CD8-positive, alpha-beta memory T cell (primary cell): ENCODE results near the gene BTBD9. TPM values are rescaled to one million over a fixed set of nuclear protein-coding genes. Genes with fewer than 3 reads are reported as not detected.

ENCODE experiments used
- CTCF ChIA-PET: fragments of 350-600 bp; sonication (Branson Sonifier 250); formaldehyde crosslinking; loops from one replicate; lab custom pipeline; 2021; ENCODE audit warnings: antibody characterized with exemption; lab: Charles Lee
- POLR2A ChIA-PET: fragments of 350-600 bp; sonication (Branson Sonifier 250); formaldehyde crosslinking; loops from one replicate; lab custom pipeline; 2021; ENCODE audit warnings: antibody characterized with exemption; lab: Charles Lee
- DNase-seq, 5 donors: peaks; one replicate each; pipeline versions ENCODE4 v3.0.0 to v3.0.0-alpha.2; 2020 to 2022; ENCODE audit warnings: mixed read lengths in 1 of 5
- H3K27ac ChIP-seq: one replicate; pipeline ENCODE4 v1.7.0; 2013; ENCODE audit warnings: low read depth, mild to moderate bottlenecking, low read length, moderate library complexity
- H3K27me3 ChIP-seq: 2 replicates; pipeline ENCODE4 v1.7.0; 2013; ENCODE audit warnings: low read length, mild to moderate bottlenecking; ENCODE audit not compliant: insufficient read depth, poor library complexity, severe bottlenecking
- H3K36me3 ChIP-seq: 2 replicates; pipeline ENCODE4 v1.7.0; 2013; ENCODE audit warnings: mild to moderate bottlenecking, low read length, moderate library complexity; ENCODE audit not compliant: insufficient read depth
- H3K4me1 ChIP-seq: 2 replicates; pipeline ENCODE4 v1.7.0; 2013; ENCODE audit warnings: mild to moderate bottlenecking, low read length, moderate library complexity; ENCODE audit not compliant: insufficient read depth
- H3K4me3 ChIP-seq: 2 replicates; pipeline ENCODE4 v1.7.0; 2013; ENCODE audit warnings: mild to moderate bottlenecking, low read length
- H3K9me3 ChIP-seq: 2 replicates; pipeline ENCODE4 v1.7.0; 2013; ENCODE audit warnings: mild to moderate bottlenecking, low read length
- H3K27ac Mint-ChIP-seq, 8 donors: one replicate each; pipeline ENCODE4 v1.8.0; 2020 to 2021; ENCODE audit warnings: mixed read lengths in 8 of 8, mild to moderate bottlenecking in 6 of 8, inconsistent platforms in 3 of 8, moderate library complexity in 3 of 8
- H3K27me3 Mint-ChIP-seq, 2 donors: one replicate each; pipeline ENCODE4 v1.8.0; 2020 to 2021; ENCODE audit warnings: mixed read lengths in 2 of 2, mild to moderate bottlenecking in 1 of 2, moderate library complexity in 1 of 2
- H3K36me3 Mint-ChIP-seq, 3 donors: one replicate each; pipeline ENCODE4 v1.8.0; 2020 to 2021; ENCODE audit warnings: mixed read lengths in 3 of 3, inconsistent platforms in 1 of 3, mild to moderate bottlenecking in 1 of 3
- H3K4me1 Mint-ChIP-seq, 3 donors: one replicate each; pipeline ENCODE4 v1.8.0; 2020 to 2021; ENCODE audit warnings: mixed read lengths in 3 of 3, inconsistent platforms in 1 of 3, mild to moderate bottlenecking in 1 of 3
- H3K4me3 Mint-ChIP-seq, 7 donors: one replicate each; pipeline ENCODE4 v1.8.0; 2020 to 2021; ENCODE audit warnings: mixed read lengths in 7 of 7, mild to moderate bottlenecking in 6 of 7, moderate library complexity in 4 of 7, inconsistent platforms in 2 of 7
- H3K9me3 Mint-ChIP-seq, 5 donors: one replicate each; pipeline ENCODE4 v1.8.0; 2020 to 2022; ENCODE audit warnings: mixed read lengths in 5 of 5, mild to moderate bottlenecking in 3 of 5, moderate library complexity in 2 of 5, inconsistent platforms in 1 of 5
- polyA plus RNA-seq: library from polyadenylated mRNA; unstranded; fragments of 300-500 nt; fragmentation: Illumina TruSeq; gene quantifications from one replicate; pipeline ENCODE4 v1.2.3, GENCODE V29; 2021
- total RNA-seq, 2 experiments: library from RNA; stranded (reverse); gene quantifications; one replicate each; pipeline ENCODE4 v1.2.3, GENCODE V29; 2021

BTBD9 gene
- total and polyA plus RNA-seq, 3 experiments from 2014 or later = 12.2 to 17.7 (median 14.9) TPM

DNA sequence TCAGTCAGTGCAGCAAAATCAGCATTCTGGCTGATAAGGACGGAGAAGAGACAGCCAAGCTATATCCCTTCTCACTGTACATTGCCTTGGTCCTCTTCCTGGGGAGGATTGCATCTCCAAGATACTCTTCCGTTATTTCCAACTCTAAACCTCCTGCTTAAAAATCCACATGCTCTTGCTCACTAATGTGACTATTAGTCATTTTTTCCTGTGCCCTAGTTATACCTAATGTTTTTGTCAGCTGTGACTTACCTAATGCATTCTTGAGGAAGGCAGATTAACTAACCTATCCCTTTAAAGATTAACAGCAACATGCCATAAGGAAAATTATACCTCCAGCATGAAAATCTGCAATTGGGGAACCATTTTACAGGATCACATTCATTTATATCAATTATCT is 317.6 kb downstream of the BTBD9 start:
- POLR2A ChIA-PET = no interaction called here
- CTCF ChIA-PET = no interaction called here
- no peak overlapping the region for H3K4me3 Mint-ChIP-seq
- Histone ChIP-seq H3K36me3 (no peaks in the 10 kb centered on the region), H3K4me1 (no peaks in the 10 kb centered on the region), H3K27me3 (no peaks in the 10 kb centered on the region), H3K4me3 (no peak overlapping the region), H3K27ac (no peak overlapping the region), H3K9me3 (no peaks in the 10 kb centered on the region)
- peaks cover 4 to 19% (median 7%) of the 10 kb centered on the region in 3 donors for H3K36me3 Mint-ChIP-seq
- H3K4me1 Mint-ChIP-seq = no peaks in the 10 kb centered on the region
- no peak overlapping the region for H3K27ac Mint-ChIP-seq
- H3K27me3 Mint-ChIP-seq = no peaks in the 10 kb centered on the region
- DNase-seq = no peak
- H3K9me3 Mint-ChIP-seq = no peaks in the 10 kb centered on the region

DNA sequence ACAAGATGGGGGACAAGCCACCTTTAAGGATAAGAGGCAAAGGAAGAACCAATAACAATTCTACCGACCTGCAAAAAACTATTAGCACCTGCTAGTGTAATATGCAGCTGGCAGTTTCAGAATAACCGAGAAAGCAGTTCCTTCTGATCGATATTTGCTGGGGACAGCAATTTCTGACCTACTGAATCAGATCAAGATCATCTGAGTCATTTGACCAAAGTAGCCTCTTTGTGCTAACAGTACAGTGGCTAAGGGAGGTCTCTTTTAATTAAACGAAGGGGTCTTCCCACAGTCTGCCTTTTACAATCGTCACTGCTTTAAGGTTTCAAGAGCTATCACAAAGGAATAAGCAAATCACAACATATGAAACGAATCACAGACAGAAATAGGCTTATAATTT is 318.9 kb downstream of the BTBD9 start:
- CTCF ChIA-PET = no interaction called here
- Histone ChIP-seq H3K36me3 (no peaks in the 10 kb centered on the region), H3K27me3 (no peaks in the 10 kb centered on the region), H3K9me3 (no peaks in the 10 kb centered on the region), H3K27ac (no peak overlapping the region), H3K4me3 (no peak overlapping the region), H3K4me1 (no peaks in the 10 kb centered on the region)
- POLR2A ChIA-PET = no interaction called here
- Mint-ChIP-seq H3K4me3 (no peak overlapping the region), H3K36me3 (peaks cover 4 to 14% (median 7%) of the 10 kb centered on the region in 3 donors), H3K27ac (no peak overlapping the region), H3K4me1 (no peaks in the 10 kb centered on the region), H3K9me3 (no peaks in the 10 kb centered on the region), H3K27me3 (no peaks in the 10 kb centered on the region)
- no peak for DNase-seq

DNA sequence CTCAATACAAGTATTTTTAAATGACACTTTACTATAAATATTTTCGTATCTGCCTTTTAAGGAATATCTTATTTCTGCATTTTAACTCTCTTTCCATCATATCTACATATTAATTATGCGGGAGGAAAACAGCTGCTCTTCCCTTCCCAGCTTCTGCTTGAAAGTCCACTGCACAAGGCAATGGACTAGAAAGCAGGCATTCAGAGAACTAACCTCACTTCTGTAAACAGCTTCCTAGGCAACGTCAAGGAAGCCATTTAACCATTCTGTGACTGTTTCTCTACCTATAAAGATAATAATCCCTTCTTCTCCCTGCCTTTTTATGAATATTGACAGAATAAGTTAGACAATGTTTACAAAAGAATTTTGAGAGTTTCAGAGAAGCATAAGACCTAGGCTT is 319.4 kb downstream of the BTBD9 start:
- Histone ChIP-seq H3K9me3 (no peaks in the 10 kb centered on the region), H3K27ac (no peak overlapping the region), H3K27me3 (no peaks in the 10 kb centered on the region), H3K36me3 (no peaks in the 10 kb centered on the region), H3K4me3 (no peak overlapping the region), H3K4me1 (no peaks in the 10 kb centered on the region)
- H3K27me3 Mint-ChIP-seq = no peaks in the 10 kb centered on the region
- H3K36me3 Mint-ChIP-seq = peaks cover 4 to 11% (median 7%) of the 10 kb centered on the region in 3 donors
- no peaks in the 10 kb centered on the region for H3K9me3 Mint-ChIP-seq
- no peaks in the 10 kb centered on the region for H3K4me1 Mint-ChIP-seq
- no peak overlapping the region for H3K4me3 Mint-ChIP-seq
- POLR2A ChIA-PET = no interaction called here
- no peak overlapping the region for H3K27ac Mint-ChIP-seq
- CTCF ChIA-PET = no interaction called here
- DNase-seq = no peak

DNA sequence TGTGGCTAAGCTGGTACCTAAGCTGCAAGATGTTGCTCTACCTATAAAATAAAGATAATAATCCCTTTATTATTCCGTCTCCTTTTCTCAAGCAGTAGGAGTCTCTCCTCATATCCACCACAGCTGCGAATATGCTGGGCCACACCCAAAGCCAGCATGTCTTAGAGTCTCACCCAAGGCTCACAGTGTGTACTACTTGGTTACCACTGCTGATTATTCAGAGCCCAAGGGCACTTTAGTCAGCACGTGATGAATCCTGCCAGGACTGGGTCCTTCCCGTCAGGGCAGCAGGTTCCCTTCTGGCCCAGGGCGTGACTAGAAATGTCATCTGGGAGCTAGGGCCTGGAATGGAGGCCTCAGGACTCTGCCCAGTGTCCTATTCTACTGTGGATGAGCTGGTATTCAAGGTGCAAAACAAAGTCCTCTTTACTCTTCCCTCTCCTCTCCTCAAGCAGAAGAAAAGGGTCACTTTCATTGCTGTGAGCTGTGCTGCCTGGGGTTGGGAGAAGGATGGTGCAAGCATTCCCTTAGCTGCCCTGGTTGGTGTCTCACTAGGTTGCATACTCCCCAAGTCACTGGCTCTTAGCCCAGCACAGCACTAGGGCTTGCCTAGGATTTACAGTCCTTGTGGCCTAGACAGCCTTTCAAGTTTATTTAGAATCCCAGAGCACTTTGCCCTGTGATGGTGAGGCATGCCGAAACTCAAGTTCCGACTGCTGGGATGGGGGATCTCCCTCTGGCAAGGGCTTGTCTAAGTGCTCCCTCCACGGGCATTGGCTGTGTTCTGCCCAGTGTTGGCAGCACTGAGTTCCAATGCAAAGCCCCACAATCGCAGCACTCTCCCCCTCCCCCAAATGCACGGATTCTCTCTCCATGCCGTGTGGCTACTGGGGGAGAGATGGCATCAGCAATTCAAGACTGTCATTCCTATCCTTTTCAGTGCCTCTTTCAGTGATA is 320.2 kb downstream of the BTBD9 start:
- H3K27me3 Mint-ChIP-seq = no peaks in the 10 kb centered on the region
- DNase-seq = no peak
- Histone ChIP-seq H3K27me3 (no peaks in the 10 kb centered on the region), H3K9me3 (no peaks in the 10 kb centered on the region), H3K36me3 (no peaks in the 10 kb centered on the region), H3K4me1 (no peaks in the 10 kb centered on the region), H3K27ac (no peak overlapping the region), H3K4me3 (no peak overlapping the region)
- H3K4me3 Mint-ChIP-seq = no peak overlapping the region
- H3K9me3 Mint-ChIP-seq = no peaks in the 10 kb centered on the region
- peaks cover 6 to 11% (median 7%) of the 10 kb centered on the region in 3 donors for H3K36me3 Mint-ChIP-seq
- no peak overlapping the region for H3K27ac Mint-ChIP-seq
- no peaks in the 10 kb centered on the region for H3K4me1 Mint-ChIP-seq
- ChIA-PET POLR2A (no interaction called here), CTCF (no interaction called here)

DNA sequence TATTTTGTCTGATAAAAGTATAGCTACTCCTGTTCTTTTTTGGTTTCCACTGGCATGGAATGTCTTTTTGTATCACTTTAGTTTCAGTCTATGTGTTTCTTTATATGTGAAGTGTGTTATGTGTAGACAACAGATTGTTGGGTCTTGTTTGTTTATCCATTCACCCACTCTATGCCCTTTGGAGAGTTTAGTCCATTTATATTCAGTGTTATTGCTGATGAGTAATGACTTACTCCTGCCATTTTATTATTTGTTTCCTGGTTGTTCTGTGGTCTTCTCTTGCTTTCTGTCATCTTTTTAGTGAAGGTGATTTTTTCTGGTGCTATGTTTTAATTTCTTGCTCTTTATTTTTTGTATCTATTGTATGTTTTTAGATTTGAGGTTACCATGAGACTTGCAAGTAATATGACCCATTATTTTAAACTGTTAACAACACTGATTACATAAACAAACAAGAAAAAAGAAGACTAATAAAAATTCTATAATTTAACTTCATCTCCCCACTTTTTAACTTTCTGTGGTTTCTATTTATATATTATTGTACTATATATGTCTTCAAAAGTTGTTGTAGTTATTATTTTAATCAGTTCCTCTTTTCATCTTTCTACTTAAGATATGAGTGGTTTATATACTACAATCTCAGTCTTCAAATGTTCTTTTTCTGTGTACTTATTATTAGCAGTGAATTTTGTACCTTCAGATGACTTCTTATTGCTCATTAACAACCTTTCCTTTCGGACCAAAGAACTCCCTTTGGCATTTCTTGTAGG is 323.4 kb downstream of the BTBD9 start:
- H3K4me3 ChIP-seq = no peak overlapping the region
- no peaks in the 10 kb centered on the region for H3K4me1 ChIP-seq
- no peaks in the 10 kb centered on the region for H3K36me3 ChIP-seq
- no peaks in the 10 kb centered on the region for H3K9me3 ChIP-seq
- Mint-ChIP-seq H3K36me3 (peaks cover 3 to 9% (median 8%) of the 10 kb centered on the region in 3 donors), H3K27ac (no peak overlapping the region), H3K9me3 (no peaks in the 10 kb centered on the region), H3K27me3 (no peaks in the 10 kb centered on the region), H3K4me3 (no peak overlapping the region), H3K4me1 (peaks cover 0 to 3% (median 0%) of the 10 kb centered on the region in 3 donors)
- DNase-seq = no peak
- ChIA-PET POLR2A (no interaction called here), CTCF (no interaction called here)
- no peak overlapping the region for H3K27ac ChIP-seq
- no peaks in the 10 kb centered on the region for H3K27me3 ChIP-seq

DNA sequence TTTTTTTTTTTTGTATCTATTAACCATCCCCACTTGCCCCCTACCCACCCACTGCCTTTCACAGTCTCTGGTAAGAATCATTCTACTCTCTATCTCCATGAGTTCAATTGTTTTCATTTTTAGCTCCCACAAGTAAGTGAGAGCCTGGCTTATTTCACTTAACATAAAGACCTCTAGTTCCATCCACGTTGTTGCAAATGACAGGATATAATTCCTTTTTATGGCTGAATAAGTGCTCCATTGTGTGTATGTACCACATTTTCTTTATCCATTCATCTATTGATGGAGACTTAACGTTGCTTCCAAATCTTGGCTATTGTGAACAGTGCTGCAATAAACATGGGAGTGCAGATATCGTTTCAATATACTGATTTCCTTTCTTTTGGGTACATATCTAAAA is 328.5 kb downstream of the BTBD9 start:
- no peaks in the 10 kb centered on the region for H3K36me3 ChIP-seq
- DNase-seq = no peak
- ChIA-PET POLR2A (no interaction called here), CTCF (no interaction called here)
- Mint-ChIP-seq H3K36me3 (peaks cover 0 to 5% (median 4%) of the 10 kb centered on the region in 3 donors), H3K4me3 (no peak overlapping the region), H3K27ac (no peak overlapping the region), H3K4me1 (peaks cover 3 to 26% (median 12%) of the 10 kb centered on the region in 3 donors), H3K27me3 (no peaks in the 10 kb centered on the region), H3K9me3 (no peaks in the 10 kb centered on the region)
- no peak overlapping the region for H3K4me3 ChIP-seq
- H3K27me3 ChIP-seq = no peaks in the 10 kb centered on the region
- H3K27ac ChIP-seq = no peak overlapping the region
- H3K9me3 ChIP-seq = no peaks in the 10 kb centered on the region
- H3K4me1 ChIP-seq = no peaks in the 10 kb centered on the region

DNA sequence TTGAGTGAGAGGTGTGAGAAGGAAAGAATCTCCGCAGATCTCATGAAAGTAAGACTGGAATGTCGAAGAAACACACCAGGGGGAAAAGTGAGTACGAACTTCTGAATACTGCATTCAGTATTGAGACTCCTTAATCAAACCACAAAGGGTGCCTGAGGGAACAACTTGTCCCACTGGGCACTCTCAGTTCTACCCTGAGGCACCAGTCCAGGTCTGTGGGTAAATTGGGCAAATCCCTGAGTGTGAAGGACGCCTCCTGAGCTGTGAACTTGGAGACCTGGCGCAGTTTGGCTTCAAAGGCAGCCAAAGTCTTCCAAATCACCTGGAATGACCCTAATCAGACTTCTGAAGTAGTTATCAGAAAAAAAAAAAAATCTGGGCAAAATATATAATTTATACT is 329.7 kb downstream of the BTBD9 start:
- H3K4me1 Mint-ChIP-seq = peaks cover 3 to 26% (median 12%) of the 10 kb centered on the region in 3 donors
- peaks cover 0 to 7% (median 2%) of the 10 kb centered on the region in 3 donors for H3K36me3 Mint-ChIP-seq
- Histone ChIP-seq H3K27ac (no peak overlapping the region), H3K27me3 (no peaks in the 10 kb centered on the region), H3K36me3 (no peaks in the 10 kb centered on the region), H3K4me1 (no peaks in the 10 kb centered on the region), H3K4me3 (no peak overlapping the region), H3K9me3 (no peaks in the 10 kb centered on the region)
- no peak overlapping the region for H3K4me3 Mint-ChIP-seq
- no peaks in the 10 kb centered on the region for H3K27me3 Mint-ChIP-seq
- no peak for DNase-seq
- CTCF ChIA-PET = no interaction called here
- no peaks in the 10 kb centered on the region for H3K9me3 Mint-ChIP-seq
- no peak overlapping the region for H3K27ac Mint-ChIP-seq
- POLR2A ChIA-PET = no interaction called here

DNA sequence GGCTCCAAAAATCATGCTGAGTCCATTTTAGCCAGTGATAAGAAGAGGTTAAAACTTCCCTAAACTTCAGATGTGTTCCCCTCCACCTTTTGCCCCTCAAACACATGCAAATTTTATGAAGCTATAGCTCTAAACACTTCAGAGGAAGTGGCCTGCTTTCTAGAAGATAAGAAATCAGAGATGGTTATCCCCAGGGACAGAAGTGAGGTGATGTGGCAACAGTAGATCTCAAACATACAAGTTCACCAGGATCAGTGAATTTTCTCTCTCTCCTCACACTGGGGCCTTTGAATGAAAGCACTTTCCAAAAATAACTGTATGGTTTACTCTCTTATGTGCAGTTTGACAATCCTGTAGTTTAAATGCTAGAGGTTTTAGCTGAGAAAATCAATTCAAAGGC is 332.0 kb downstream of the BTBD9 start:
- no peaks in the 10 kb centered on the region for H3K27me3 ChIP-seq
- CTCF ChIA-PET = no interaction called here
- H3K9me3 ChIP-seq = no peaks in the 10 kb centered on the region
- Mint-ChIP-seq H3K4me3 (no peak overlapping the region), H3K27me3 (no peaks in the 10 kb centered on the region), H3K36me3 (peaks cover 0 to 3% (median 2%) of the 10 kb centered on the region in 3 donors), H3K27ac (peak overlapping the region in 1 of 8 donors; percentile 52), H3K4me1 (peaks cover 3 to 26% (median 12%) of the 10 kb centered on the region in 3 donors), H3K9me3 (no peaks in the 10 kb centered on the region)
- no peak overlapping the region for H3K27ac ChIP-seq
- POLR2A ChIA-PET = no interaction called here
- no peaks in the 10 kb centered on the region for H3K4me1 ChIP-seq
- H3K36me3 ChIP-seq = no peaks in the 10 kb centered on the region
- DNase-seq = no peak
- no peak overlapping the region for H3K4me3 ChIP-seq
